GM23338 (cell line): ENCODE measurements around the gene NECAB3. TPM values are rescaled to one million over a fixed set of nuclear protein-coding genes. Genes with fewer than 3 reads are reported as not detected.

Experiments
- ATAC-seq: fragments of 200-7000 bp; cut with Tn5 transposase; 3 replicates; pipeline ENCODE4 v1.9.1; 2020
- DNase-seq: peaks from one replicate; pipeline ENCODE4 v3.0.0-alpha.2; 2015; ENCODE audit warnings: low spot score
- H2AFZ ChIP-seq: fragments of 200-600 bp; sonication (generic); 2 replicates; pipeline ENCODE4 v1.8.0; 2016; ENCODE audit warnings: antibody characterized with exemption, mild to moderate bottlenecking, moderate library complexity
- H3F3A ChIP-seq: fragments of 200-600 bp; sonication (generic); replicated peaks from 2 replicates; pipeline ENCODE4 v1.8.0; 2017; ENCODE audit warnings: antibody characterized with exemption, mixed run types, low read depth
- H3K27ac ChIP-seq: fragments of 200-600 bp; sonication (generic); 2 replicates; pipeline ENCODE4 v1.6.1; 2016; ENCODE audit warnings: low read depth
- H3K27me3 ChIP-seq: fragments of 200-600 bp; sonication (generic); 2 replicates; pipeline ENCODE4 v1.8.0; 2016; ENCODE audit warnings: mild to moderate bottlenecking, mixed run types, moderate library complexity; ENCODE audit not compliant: insufficient read depth
- H3K36me3 ChIP-seq: fragments of 200-600 bp; sonication (generic); 2 replicates; pipeline ENCODE4 v1.8.0; 2016; ENCODE audit warnings: mild to moderate bottlenecking; ENCODE audit not compliant: insufficient read depth
- H3K4me1 ChIP-seq: fragments of 200-600 bp; sonication (generic); 2 replicates; pipeline ENCODE4 v1.8.0; 2016; ENCODE audit warnings: mild to moderate bottlenecking, moderate library complexity; ENCODE audit not compliant: insufficient read depth
- H3K4me2 ChIP-seq: fragments of 200-600 bp; sonication (generic); 2 replicates; pipeline ENCODE4 v1.7.1; 2017; ENCODE audit warnings: mixed run types
- H3K4me3 ChIP-seq: fragments of 200-600 bp; sonication (generic); 2 replicates; pipeline ENCODE4 v1.6.1; 2016; ENCODE audit warnings: mixed run types
- H3K79me2 ChIP-seq: fragments of 200-600 bp; sonication (generic); replicated peaks from 2 replicates; pipeline ENCODE4 v1.8.0; 2017; ENCODE audit warnings: mild to moderate bottlenecking; ENCODE audit not compliant: insufficient read depth
- H3K9me2 ChIP-seq: fragments of 200-600 bp; sonication (generic); 2 replicates; pipeline ENCODE4 v1.8.0; 2017; ENCODE audit not compliant: insufficient read depth
- H4K20me1 ChIP-seq: fragments of 200-600 bp; sonication (generic); replicated peaks from 2 replicates; pipeline ENCODE4 v1.8.0; 2017; ENCODE audit warnings: mild to moderate bottlenecking; ENCODE audit not compliant: insufficient read depth
- H3K27ac Mint-ChIP-seq: 2 replicates; pipeline ENCODE4 v1.8.0; 2020; ENCODE audit warnings: inconsistent platforms, mild to moderate bottlenecking, moderate library complexity, mixed read lengths
- H3K27me3 Mint-ChIP-seq: 3 replicates; pipeline ENCODE4 v1.8.0; 2022; ENCODE audit warnings: low read depth, mild to moderate bottlenecking, moderate library complexity, mixed read lengths, inconsistent platforms; ENCODE audit not compliant: insufficient read depth, poor library complexity
- H3K36me3 Mint-ChIP-seq: 3 replicates; pipeline ENCODE4 v1.8.0; 2021; ENCODE audit warnings: low read depth, mild to moderate bottlenecking, inconsistent platforms, moderate library complexity, mixed read lengths
- H3K4me1 Mint-ChIP-seq: 3 replicates; pipeline ENCODE4 v1.8.0; 2020; ENCODE audit warnings: mild to moderate bottlenecking, inconsistent platforms, mixed read lengths
- H3K4me3 Mint-ChIP-seq: 3 replicates; pipeline ENCODE4 v1.8.0; 2021; ENCODE audit warnings: moderate library complexity, mild to moderate bottlenecking, inconsistent platforms, mixed read lengths
- H3K9me3 Mint-ChIP-seq: 3 replicates; pipeline ENCODE4 v1.8.0; 2020; ENCODE audit warnings: moderate library complexity, mild to moderate bottlenecking, inconsistent platforms, mixed read lengths
- CREB1 ChIP-seq: fragments of 250-450 bp; sonication (Bioruptor Pico); IDR thresholded peaks from 2 replicates; pipeline ENCODE4 v1.5.0; 2020; ENCODE audit warnings: low read depth, mild to moderate bottlenecking, moderate library complexity
- CTCF ChIP-seq, 2 experiments: fragments of 200-600 bp in 1 of 2; sonication (generic) in 1 of 2; conservative IDR thresholded peaks; 2 replicates each; pipeline versions ENCODE4 v1.5.1 to v1.6.1; 2016 to 2017; ENCODE audit warnings: antibody characterized with exemption in 2 of 2, low read depth in 2 of 2, mild to moderate bottlenecking in 2 of 2, moderate library complexity in 1 of 2
- ETS1 ChIP-seq: IDR thresholded peaks from 2 replicates; pipeline ENCODE4 v1.6.1; 2016; ENCODE audit warnings: antibody characterized with exemption
- EZH2 ChIP-seq: fragments of 200-600 bp; sonication (generic); IDR thresholded peaks from one replicate; pipeline ENCODE4 v1.8.0; 2017; ENCODE audit warnings: antibody characterized with exemption, mild to moderate bottlenecking, low read depth; ENCODE audit not compliant: unreplicated experiment
- EZH2phosphoT487 ChIP-seq: fragments of 200-600 bp; sonication (generic); IDR thresholded peaks from one replicate; pipeline ENCODE4 v1.8.1; 2018; ENCODE audit warnings: antibody characterized with exemption; ENCODE audit not compliant: unreplicated experiment
- JUNB ChIP-seq: IDR thresholded peaks from one replicate; pipeline ENCODE4 v1.6.1; 2016; ENCODE audit warnings: antibody characterized with exemption; ENCODE audit not compliant: unreplicated experiment
- NANOG ChIP-seq: IDR thresholded peaks from 2 replicates; pipeline ENCODE4 v1.6.1; 2016; ENCODE audit warnings: antibody characterized with exemption, borderline replicate concordance
- POLR2AphosphoS5 ChIP-seq: IDR thresholded peaks from 2 replicates; pipeline ENCODE4 v1.6.1; 2016; ENCODE audit warnings: antibody characterized with exemption, low read depth
- STAT1 ChIP-seq: IDR thresholded peaks from one replicate; pipeline ENCODE4 v1.6.1; 2016; ENCODE audit warnings: antibody characterized with exemption; ENCODE audit not compliant: unreplicated experiment
- ZNF114 ChIP-seq: fragments of 250-450 bp; sonication (Bioruptor Pico); IDR thresholded peaks from 2 replicates; pipeline ENCODE4 v1.5.0; 2020; ENCODE audit warnings: mild to moderate bottlenecking, moderate library complexity
- ZNF331 ChIP-seq: fragments of 250-450 bp; sonication (Bioruptor Pico); IDR thresholded peaks from 2 replicates; pipeline ENCODE4 v1.5.0; 2020; ENCODE audit warnings: low read depth, mild to moderate bottlenecking, moderate library complexity
- ZNF462 ChIP-seq: fragments of 250-450 bp; sonication (Bioruptor Pico); IDR thresholded peaks from 2 replicates; pipeline ENCODE4 v1.5.0; 2020; ENCODE audit warnings: mild to moderate bottlenecking, moderate library complexity
- polyA plus RNA-seq: library from polyadenylated mRNA; unstranded; fragments of >200 nt; fragmentation: Nextera tagmentation; extraction: Ambion mirVana; gene quantifications from 2 replicates; pipeline ENCODE4 v1.2.1, GENCODE V29; 2016
- total RNA-seq: library from RNA; depleted of rRNA; stranded (reverse); fragments of >200 nt; shearing (Covaris generic); gene quantifications from 2 replicates; pipeline ENCODE4 v1.2.3, GENCODE V29; 2014
- TF ChIP-seq, protein P1 (sequence below): IDR thresholded peaks from one replicate; pipeline ENCODE4 v1.6.1; 2018; ENCODE audit warnings: antibody characterized with exemption; ENCODE audit not compliant: unreplicated experiment

NECAB3 gene
- total and polyA plus RNA-seq, 2 experiments from 2014 or later, result 8.5 to 28.4 TPM

DNA sequence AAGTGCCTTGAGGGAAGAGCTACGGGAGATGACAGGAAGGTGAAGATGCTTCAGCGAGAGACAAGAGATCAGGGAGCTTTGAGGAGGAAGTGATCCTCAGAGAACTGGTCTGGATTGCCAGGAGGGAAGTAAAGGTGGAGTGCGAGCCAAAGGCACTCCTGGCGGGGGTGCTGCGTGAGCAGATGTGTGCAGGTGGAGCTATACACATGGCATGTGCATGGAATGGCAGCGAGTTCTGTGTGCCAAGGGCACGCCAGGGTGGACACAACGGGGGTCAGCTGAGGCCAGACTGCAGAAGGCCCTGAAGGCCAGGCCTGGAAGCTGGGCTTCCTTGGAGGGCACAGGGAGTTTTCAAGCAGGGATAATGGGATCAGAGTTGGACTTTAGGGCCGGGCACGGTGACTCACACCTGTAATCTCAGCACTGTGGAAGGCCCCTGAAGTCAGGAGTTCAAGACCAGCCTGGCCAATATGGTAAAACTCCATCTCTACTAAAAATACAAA lies 39.7 kb upstream of the NECAB3 start:
- Histone ChIP-seq H3F3A (0 out of 2 replicates have a peak, but pooled peaks cover 3% of the 10 kb centered on the region), H3K27me3 (no peaks in the 10 kb centered on the region), H3K4me1 (peaks cover 12% of the 10 kb centered on the region), H3K9me2 (no peaks in the 10 kb centered on the region), H3K4me2 (no peak overlapping the region), H3K36me3 (no peaks in the 10 kb centered on the region), H3K4me3 (no peak overlapping the region), H3K79me2 (no peaks in the 10 kb centered on the region), H2AFZ (no peak overlapping the region), H4K20me1 (no peaks in the 10 kb centered on the region), H3K27ac (no peak overlapping the region)
- peaks cover 6% of the 10 kb centered on the region for H3K27me3 Mint-ChIP-seq
- no peaks in the 10 kb centered on the region; the same call in 2 of the 3 replicates for H3K36me3 Mint-ChIP-seq
- TF ChIP-seq CTCF (conservative IDR thresholded peaks at IDR 0.05; ENCODE audit: low read depth in 2 of 2) (no peak), ETS1 (no peak), EZH2phosphoT487 (no peak), EZH2 (no peak), JUNB (no peak), ZNF462 (CRISPR knock-in tag) (no peak), STAT1 (no peak), POLR2AphosphoS5 (no peak), CREB1 (CRISPR knock-in tag) (no peak), NANOG (no peak), ZNF331 (no peak), ZNF114 (CRISPR knock-in tag) (no peak)
- TF ChIP-seq, protein P1, sequence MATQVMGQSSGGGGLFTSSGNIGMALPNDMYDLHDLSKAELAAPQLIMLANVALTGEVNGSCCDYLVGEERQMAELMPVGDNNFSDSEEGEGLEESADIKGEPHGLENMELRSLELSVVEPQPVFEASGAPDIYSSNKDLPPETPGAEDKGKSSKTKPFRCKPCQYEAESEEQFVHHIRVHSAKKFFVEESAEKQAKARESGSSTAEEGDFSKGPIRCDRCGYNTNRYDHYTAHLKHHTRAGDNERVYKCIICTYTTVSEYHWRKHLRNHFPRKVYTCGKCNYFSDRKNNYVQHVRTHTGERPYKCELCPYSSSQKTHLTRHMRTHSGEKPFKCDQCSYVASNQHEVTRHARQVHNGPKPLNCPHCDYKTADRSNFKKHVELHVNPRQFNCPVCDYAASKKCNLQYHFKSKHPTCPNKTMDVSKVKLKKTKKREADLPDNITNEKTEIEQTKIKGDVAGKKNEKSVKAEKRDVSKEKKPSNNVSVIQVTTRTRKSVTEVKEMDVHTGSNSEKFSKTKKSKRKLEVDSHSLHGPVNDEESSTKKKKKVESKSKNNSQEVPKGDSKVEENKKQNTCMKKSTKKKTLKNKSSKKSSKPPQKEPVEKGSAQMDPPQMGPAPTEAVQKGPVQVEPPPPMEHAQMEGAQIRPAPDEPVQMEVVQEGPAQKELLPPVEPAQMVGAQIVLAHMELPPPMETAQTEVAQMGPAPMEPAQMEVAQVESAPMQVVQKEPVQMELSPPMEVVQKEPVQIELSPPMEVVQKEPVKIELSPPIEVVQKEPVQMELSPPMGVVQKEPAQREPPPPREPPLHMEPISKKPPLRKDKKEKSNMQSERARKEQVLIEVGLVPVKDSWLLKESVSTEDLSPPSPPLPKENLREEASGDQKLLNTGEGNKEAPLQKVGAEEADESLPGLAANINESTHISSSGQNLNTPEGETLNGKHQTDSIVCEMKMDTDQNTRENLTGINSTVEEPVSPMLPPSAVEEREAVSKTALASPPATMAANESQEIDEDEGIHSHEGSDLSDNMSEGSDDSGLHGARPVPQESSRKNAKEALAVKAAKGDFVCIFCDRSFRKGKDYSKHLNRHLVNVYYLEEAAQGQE, result no peak
- ATAC-seq, result no peak
- H3K4me3 Mint-ChIP-seq, result no peak overlapping the region
- H3K9me3 Mint-ChIP-seq, result no peaks in the 10 kb centered on the region
- DNase-seq, result no peak
- H3K4me1 Mint-ChIP-seq, result peaks cover 16% of the 10 kb centered on the region
- H3K27ac Mint-ChIP-seq, result no peak overlapping the region; the same call in 1 of the 2 replicates
